NCI-H446 treated with DMSO at 0.1 percent for 48 hours (cell line): ENCODE results near the gene RNASE1.
"Not testable (repeated sequence)": the region's sequence is repeated elsewhere in the genome, so short reads cannot be mapped to it uniquely, and the experiment has no call there.

Source experiments
- DNase-seq: peaks from one replicate; lab custom pipeline; 2025; lab: John Stamatoyannopoulos, UW

Gene RNASE1

DNA sequence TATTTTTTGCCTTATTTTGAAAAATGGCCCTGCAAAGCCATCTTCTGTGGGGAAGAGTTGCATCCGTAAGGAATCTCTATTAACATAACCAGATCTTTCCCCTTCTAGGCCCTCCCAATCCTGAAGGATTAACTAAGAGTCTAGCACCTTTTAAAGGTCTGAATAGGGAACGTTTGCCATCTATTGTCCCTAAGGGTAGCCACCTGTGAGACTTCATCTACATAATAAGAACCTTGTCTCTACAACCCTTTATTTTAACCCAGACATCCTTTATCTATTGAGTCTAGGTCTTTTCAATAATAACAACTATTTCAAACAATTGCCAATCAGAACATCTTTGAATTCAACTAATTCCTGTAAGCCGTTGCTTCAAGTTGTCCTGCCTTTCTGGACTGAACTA, 30.0 kb downstream of the RNASE1 start:
- no peak for DNase-seq

DNA sequence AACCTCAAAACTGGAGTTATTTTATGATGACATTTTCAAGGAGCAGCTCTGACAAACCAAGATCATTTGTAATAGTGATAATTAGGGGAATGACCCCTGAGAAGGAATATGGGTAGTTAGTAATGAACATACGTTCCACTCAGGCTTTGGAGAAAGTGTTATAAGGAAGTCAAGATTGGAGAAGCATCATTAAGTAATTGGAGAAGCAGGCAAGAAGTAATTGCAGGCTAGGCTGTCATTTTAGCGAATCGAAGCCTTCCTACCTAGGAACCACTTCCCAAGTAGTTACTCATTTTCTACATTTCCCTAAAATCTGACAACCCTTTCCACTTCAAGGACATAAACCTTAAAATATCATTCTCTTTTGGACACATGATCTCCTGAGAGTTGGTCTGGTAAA, 33.2 kb downstream of the RNASE1 start:
- DNase-seq = no peak

DNA sequence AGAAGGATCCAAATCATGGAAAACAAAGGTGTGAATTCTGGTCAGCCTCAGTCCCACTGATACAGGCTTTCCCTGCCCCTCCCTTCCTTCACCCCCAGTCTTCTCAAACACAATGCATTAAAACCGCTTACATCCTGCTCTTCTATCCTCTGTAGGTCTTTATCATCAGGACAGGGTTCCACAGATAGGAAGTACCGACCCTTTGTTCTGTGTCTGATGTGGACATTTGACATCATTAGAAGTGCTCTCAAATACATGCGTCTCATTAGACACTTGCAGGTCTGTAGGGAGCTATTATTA, 34.1 kb downstream of the RNASE1 start:
- DNase-seq = no peak

DNA sequence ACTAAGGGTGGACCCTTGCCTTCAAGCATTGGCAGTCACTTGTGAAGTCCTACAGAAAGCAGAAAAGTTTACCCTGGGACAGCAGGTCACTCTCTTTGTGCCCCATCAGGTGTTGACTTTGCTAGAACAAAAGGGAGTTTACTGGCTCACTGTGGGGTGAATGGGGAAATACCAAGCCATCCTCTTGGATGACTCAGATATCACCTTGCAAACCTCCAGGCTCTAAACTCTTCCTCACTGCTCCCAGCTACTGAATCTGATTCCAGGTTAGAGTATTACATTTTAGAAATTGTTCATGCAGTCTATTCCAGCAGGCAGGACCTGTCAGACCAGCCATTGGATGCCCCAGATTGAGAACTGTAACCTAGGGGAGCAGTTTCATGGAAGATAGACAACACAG, 41.7 kb downstream of the RNASE1 start:
- DNase-seq = no peak

DNA sequence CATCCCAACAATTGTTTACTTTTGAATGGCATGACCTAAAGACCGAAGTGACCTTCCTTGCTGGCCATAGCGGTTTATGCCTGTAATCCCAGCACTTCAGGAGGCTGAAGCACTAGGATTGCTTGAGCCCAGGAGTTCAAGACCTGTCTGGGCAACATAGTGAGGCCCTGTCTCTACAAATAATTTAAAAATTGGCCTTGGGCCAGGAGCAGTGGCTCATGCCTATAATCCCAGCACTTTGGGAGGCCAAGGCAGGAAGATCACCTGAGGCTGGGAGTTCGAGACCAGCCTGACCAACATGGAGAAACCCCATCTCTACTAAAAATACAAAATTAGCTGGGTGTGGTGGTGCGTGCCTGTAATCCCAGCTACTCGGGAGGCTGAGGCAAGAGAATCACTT, 43.2 kb downstream of the RNASE1 start:
- DNase-seq = not testable (repeated sequence)

DNA sequence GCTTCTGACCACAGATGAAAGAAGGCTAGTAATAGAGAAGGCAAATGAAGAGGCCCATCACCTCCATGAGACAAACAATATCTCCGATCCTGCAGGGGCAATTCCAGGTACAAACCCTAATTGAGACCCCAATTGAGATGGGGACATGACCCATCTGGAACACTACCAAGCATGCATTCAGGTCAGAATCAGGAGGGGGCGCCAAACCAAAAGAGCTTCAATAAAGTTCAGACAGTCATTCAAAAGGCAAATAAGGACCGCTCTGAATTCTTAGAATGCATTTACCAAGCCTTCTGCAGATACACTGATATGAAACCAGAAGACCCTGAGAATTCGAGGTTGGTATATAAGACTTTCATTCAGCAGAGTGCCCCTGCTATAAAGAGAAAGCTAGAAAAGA, 44.7 kb downstream of the RNASE1 start:
- no peak for DNase-seq

DNA sequence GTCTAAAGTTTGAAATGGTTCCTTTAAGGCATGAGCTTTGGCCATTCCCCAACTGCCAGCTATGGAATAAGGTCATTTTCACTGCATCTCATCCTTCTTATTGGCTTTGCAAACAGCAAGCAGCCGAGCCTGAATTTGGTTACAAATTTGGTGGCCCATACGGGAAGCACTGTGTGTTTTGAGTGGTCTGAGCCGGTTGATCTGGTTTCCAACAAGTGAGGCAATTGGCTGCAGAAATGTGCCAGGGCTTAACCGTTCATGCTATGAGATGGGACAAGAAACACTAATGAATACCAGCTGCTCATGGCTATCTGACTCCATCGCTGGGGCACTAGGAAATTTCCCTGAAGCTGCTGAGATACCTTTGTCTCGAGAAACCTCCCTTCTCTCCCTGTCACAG, 47.6 kb downstream of the RNASE1 start:
- no peak for DNase-seq

DNA sequence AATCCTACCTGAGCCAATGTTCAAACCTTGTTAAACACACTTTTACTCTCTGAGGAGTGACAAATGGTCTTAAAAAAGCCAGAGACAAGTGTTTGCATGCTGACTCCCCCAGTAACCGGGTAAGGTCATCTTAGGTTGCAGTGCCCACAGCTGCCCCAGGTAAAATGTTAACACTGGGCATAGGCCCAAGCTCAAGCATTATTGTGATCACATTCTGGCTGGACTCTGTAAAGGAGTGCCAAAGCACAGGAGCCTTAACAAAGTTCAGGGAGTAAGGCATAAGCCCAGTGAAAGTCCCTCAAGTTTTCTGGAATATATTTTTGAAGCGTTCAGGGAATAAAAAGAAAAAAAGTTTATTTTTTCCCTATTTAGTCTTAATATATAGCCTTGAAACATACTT, 48.3 kb downstream of the RNASE1 start:
- no peak for DNase-seq

DNA sequence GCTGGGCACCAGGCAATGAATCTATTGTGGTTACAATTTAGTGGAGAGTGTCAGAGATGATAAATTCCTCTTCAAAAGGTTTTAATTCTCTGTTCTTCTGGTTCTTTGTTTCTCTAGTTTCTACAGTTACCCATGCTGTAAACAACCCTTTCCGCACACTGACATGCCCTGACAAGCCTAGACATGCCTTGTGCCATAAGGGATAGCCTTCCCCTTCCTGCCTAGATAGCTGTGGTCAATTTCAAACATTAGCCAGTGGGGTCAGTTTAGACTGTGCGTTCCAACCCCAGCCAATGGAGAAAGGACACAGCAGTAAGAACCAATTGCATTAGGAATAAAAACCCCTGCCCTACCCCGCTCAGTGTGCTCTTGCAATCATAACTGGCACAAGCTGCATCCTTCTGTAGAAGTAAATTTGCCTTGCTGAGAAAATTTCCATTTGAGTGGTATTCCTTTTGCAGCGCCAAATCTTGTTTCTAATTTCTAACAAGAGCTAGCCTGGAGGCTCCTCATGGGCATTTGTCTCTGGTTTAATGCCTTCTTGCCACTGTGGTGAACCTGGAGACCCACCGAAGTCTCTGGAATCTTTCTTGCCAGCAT, 50.6 kb downstream of the RNASE1 start:
- DNase-seq = no peak
